ENCODE data around the gene RFPL1.
"Not testable (repeated sequence)": the region's sequence is repeated elsewhere in the genome, so short reads cannot be mapped to it uniquely, and the experiment has no call there.

The RFPL1 gene

DNA sequence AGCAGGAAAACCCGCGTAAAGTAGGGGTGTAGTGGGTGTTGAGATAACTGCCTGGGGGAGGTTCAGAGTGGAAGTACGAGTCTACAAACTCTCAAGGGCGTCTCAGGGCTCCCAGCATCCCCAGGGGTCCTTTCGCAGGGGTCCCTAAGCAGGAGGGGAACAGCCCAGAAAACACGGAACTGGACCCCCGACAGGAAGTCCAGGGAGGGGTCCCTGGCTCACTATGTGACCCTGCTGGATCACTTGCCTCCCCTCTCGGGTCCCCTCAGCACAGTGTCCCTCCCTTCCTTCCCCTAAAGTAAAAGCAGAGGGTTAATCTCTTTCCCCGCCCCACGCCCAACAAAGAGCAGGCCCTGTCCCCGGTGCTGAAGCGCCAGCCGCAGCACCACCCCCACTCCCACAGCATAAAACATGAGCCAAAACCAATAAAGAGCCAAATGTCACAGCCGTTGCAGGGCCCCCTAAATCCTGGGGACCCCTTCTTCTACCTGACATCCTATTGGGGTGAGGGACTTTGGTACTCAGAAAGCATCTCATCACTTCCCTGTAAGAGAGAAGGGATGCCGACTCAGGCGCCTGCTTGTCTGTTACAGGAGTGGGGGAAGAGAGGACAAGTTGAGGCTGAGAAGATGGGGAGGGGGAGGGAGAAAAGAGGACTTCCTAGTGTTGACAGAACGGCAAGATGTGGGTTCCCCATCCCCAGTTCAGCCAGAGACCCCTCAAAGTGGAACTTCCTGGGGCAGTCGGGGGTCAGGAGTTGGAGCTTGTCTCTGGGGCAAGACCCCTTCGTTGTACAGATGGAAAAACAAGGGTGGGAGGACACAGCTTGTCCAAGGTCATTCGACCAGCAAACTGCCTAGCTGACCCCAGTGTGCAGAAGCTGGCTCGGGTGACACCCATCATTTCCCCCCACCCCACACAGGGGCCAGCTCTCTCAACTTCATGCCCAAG is 40.2 kb downstream of the RFPL1 start:
- no peak for DNase-seq (ENCODE audit: low read depth in 2 of 3, low spot score in 1 of 3)

GRCh38 chr22:29479417-29480261 is 41.3 kb downstream of the RFPL1 start, which contains the start of gene NEFH:
NEFH (plus strand) TSS chr22:29480218; CDS start chr22:29480263, 45 bp downstream.
- DNase-seq (ENCODE audit: low read depth in 2 of 3, low spot score in 1 of 3) = no peak

DNA sequence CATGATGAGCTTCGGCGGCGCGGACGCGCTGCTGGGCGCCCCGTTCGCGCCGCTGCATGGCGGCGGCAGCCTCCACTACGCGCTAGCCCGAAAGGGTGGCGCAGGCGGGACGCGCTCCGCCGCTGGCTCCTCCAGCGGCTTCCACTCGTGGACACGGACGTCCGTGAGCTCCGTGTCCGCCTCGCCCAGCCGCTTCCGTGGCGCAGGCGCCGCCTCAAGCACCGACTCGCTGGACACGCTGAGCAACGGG is 41.8 kb downstream of the RFPL1 start:
- DNase-seq (ENCODE audit: low read depth in 2 of 3, low spot score in 1 of 3) = no peak

GRCh38 chr22:29480512-29481264 is 42.3 kb downstream of the RFPL1 start:
- DNase-seq (ENCODE audit: low read depth in 2 of 3, low spot score in 1 of 3) = peak; percentile 11 to 37 (median 28)

DNA sequence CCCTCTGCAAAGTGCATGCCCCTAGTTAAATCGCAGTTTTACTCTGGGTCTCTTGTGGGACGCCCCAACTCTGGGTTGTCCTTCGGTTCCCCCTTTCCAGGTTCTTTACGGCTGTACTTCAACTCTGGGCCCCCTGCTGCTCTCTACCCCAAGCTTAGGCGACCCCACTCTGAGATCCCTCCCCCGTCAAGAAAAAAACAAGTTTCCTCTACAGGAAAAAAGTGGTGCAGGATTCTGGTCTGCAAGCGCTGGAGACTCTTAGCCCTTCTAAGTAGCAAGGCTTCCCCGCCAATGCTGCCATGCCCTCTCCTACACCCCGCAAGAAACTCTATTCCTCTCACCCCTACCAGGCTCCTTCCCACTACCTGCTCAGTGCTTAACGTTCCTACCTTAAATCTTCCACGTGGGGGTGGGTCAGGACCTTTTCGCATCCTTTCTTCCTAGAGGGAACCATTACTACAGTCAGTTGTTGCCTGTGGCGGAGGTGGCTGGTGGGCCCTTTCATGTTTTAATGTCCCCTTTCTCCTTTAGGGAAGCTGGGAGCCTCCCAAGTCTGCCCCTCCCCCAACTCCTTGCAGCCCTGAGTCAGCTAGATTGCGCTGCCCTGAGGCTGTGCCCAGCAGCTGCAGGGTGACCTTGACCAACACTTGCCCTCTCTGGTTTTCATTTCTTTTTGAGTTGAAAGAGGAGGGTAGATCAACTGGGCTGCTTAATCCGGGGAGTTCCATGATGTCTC is 43.0 kb downstream of the RFPL1 start:
- DNase-seq (ENCODE audit: low read depth in 2 of 3, low spot score in 1 of 3) = no peak

GRCh38 chr22:29482253-29482652 is 43.9 kb downstream of the RFPL1 start:
- no peak for DNase-seq (ENCODE audit: low read depth in 2 of 3, low spot score in 1 of 3)

- no peak for DNase-seq (ENCODE audit: low read depth in 2 of 3, low spot score in 1 of 3)
These were observed 44.3 kb downstream of the RFPL1 start for GRCh38 chr22:29482726-29483125.

DNA sequence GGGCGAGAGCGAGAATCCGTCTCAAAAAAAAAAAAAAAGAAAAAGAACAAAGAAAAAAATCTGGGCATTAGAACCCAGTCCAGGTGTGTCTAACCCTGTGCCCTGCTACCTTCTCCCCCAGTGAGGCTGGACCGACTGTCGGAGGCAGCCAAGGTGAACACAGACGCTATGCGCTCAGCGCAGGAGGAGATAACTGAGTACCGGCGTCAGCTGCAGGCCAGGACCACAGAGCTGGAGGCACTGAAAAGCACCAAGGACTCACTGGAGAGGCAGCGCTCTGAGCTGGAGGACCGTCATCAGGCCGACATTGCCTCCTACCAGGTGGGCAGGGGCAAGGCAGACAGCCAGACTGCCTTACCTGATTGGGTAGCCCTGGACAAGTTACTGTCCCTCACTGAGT is 44.9 kb downstream of the RFPL1 start:
- DNase-seq (ENCODE audit: low read depth in 2 of 3, low spot score in 1 of 3) = no peak

GRCh38 chr22:29484642-29485041 is 46.3 kb downstream of the RFPL1 start:
- no peak for DNase-seq (ENCODE audit: low read depth in 2 of 3, low spot score in 1 of 3)

- DNase-seq (ENCODE audit: low read depth in 2 of 3, low spot score in 1 of 3) = no peak
These were observed 47.1 kb downstream of the RFPL1 start for GRCh38 chr22:29485448-29485847.

DNA sequence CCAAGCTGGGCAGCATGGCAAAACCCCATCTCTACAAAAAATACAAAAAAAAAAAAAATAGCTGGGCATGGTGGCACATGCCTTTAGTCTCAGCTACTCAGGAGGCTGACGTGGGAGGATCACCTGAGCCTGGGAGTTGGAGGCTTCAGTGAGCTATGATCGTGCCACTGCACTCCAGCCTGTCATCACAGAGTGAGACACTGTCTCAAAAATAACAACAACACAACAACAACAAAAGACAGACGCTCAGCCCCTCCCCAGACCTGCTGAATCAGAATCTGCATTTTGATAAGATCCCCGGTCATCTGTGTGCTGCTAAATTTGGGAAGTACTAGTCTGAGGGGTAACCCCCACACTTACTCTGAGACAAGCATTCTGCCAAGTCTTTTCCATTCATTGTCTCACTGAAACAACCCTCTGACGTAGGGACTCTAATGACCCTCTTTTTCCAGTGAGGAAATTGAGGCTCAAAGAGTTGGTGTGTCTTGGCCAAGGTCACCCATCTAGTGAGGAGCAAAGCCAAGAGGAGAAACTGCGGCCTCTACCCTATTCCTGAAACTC is 49.1 kb downstream of the RFPL1 start:
- DNase-seq (ENCODE audit: low read depth in 2 of 3, low spot score in 1 of 3) = no peak

GRCh38 chr22:29489127-29489780 is 50.9 kb downstream of the RFPL1 start:
- DNase-seq (ENCODE audit: low read depth in 2 of 3, low spot score in 1 of 3) = not testable (repeated sequence)

GRCh38 chr22:29491012-29491411 is 52.6 kb downstream of the RFPL1 start:
- no peak for DNase-seq (ENCODE audit: low read depth in 2 of 3, low spot score in 1 of 3)
